G401.6 (cell line): ENCODE measurements around the gene MORN1.

Source experiments
- FAIRE-seq: peaks from 2 replicates; lab custom pipeline; 2012; peaks lifted over from hg19 to GRCh38; lab: Jason Lieb, UNC

The MORN1 gene

GRCh38 chr1:2419416-2419815 is 28.1 kb upstream of the MORN1 start:
- FAIRE-seq, result no peak

GRCh38 chr1:2418791-2419320 is 27.5 kb upstream of the MORN1 start:
- FAIRE-seq, result no peak

- no peak for FAIRE-seq
These were observed 26.5 kb upstream of the MORN1 start for GRCh38 chr1:2417833-2418225.

- no peak for FAIRE-seq
These were observed 25.9 kb upstream of the MORN1 start for GRCh38 chr1:2417083-2417832.

GRCh38 chr1:2416403-2416802 is 25.0 kb upstream of the MORN1 start:
- no peak for FAIRE-seq

- no peak for FAIRE-seq
These were observed 24.5 kb upstream of the MORN1 start for GRCh38 chr1:2415801-2416208.

- no peak for FAIRE-seq
These were observed 24.0 kb upstream of the MORN1 start for GRCh38 chr1:2415337-2415736.

- FAIRE-seq, result no peak
These were observed 23.1 kb upstream of the MORN1 start for GRCh38 chr1:2414297-2414958.

GRCh38 chr1:2413495-2414296 is 22.3 kb upstream of the MORN1 start:
- no peak for FAIRE-seq

GRCh38 chr1:2412773-2413494 is 21.6 kb upstream of the MORN1 start:
- FAIRE-seq, result no peak

GRCh38 chr1:2412395-2412772 is 21.0 kb upstream of the MORN1 start, which contains the start of gene PEX10:
TSS of gene PEX10 (minus strand) at chr1:2412564. CDS start at chr1:2412502, 62 bp downstream.
- FAIRE-seq, result no peak

GRCh38 chr1:2411801-2412394 is 20.5 kb upstream of the MORN1 start:
- no peak for FAIRE-seq

- FAIRE-seq, result no peak
These were observed 18.4 kb upstream of the MORN1 start for GRCh38 chr1:2409745-2410144.

- FAIRE-seq, result no peak
These were observed 17.5 kb upstream of the MORN1 start for GRCh38 chr1:2408859-2409276.

- FAIRE-seq, result no peak
These were observed 17.1 kb upstream of the MORN1 start for GRCh38 chr1:2408456-2408855.

- FAIRE-seq, result no peak
These were observed 16.6 kb upstream of the MORN1 start for GRCh38 chr1:2407991-2408275.

GRCh38 chr1:2407166-2407990 is 16.0 kb upstream of the MORN1 start:
- no peak for FAIRE-seq

- no peak for FAIRE-seq
These were observed 15.2 kb upstream of the MORN1 start for GRCh38 chr1:2406451-2407041.

GRCh38 chr1:2405588-2406295 is 14.4 kb upstream of the MORN1 start:
- FAIRE-seq, result no peak
